GM12873 (cell line): ENCODE measurements around the gene PARVA.

ENCODE experiments used
- CTCF ChIP-seq: IDR thresholded peaks from 2 replicates; pipeline ENCODE4 v1.5.1; 2012; ENCODE audit warnings: low read depth, mild to moderate bottlenecking, moderate library complexity, low read length, control low read depth; ENCODE audit not compliant: insufficient read depth; ENCODE audit errors: missing control alignments

PARVA gene

GRCh38 chr11:12411806-12412727 is 34.7 kb downstream of the PARVA start:
- peak; percentile 74 for TF ChIP-seq CTCF

GRCh38 chr11:12413141-12414052 is 36.0 kb downstream of the PARVA start:
- TF ChIP-seq CTCF, result no peak

GRCh38 chr11:12414611-12415010 is 37.2 kb downstream of the PARVA start:
- TF ChIP-seq CTCF, result no peak

- TF ChIP-seq CTCF, result no peak
Observed at GRCh38 chr11:12415342-12415966, 38.1 kb downstream of the PARVA start.

GRCh38 chr11:12416552-12416951 is 39.2 kb downstream of the PARVA start:
- TF ChIP-seq CTCF, result no peak

- no peak for TF ChIP-seq CTCF
Observed at GRCh38 chr11:12417691-12418611, 40.6 kb downstream of the PARVA start.
